Stimulated activated CD4-positive, alpha-beta T cell treated with anti-CD3 and anti-CD28 coated beads, Interleukin-1b, Interleukin-23, amount 100 ng/mL, for 4 hours (primary cell): ENCODE measurements around the gene CTDSP1.

Experiments
- DNase-seq, 2 donors: peaks; one replicate each; pipeline ENCODE4 v3.0.0-alpha.2; 2020; ENCODE audit warnings: low read depth in 2 of 2

The CTDSP1 gene

DNA sequence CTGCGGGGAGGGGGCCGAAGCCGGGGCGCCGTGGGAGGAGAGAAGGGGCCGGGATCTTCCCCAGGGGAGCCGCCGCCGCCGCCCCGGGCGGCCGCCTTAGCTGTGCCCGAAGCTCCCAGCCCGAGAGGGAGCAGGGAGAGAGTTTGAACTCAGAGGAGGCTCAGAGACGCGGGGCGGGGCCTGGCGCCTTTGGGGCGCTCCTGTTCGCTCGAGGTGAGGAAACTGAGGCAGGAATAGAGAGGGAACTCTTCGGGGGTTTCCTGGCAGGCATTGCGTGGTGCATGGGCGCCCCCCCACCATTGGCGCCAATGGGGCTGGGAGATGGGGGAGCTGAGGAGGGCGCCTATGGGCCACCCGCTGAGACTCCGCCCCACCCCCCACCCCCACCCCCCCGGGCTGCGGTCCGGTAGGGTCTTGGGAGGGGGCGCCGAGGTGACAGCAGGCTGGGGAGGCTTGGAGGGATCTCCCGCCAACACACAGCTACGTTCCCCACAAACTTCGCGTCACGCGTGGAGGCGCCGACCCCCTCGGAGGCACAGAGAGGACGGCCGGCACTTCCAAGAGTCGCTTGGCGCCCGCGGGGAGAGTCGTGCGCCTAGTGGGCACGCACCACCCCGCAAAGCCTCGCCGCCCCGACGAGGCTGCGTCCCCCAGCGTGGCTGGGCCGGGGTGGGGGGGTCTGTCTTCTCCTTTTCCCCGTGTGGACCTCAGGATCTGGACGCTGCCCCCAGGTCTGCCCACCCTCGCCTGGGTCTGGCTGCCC is 680 bp downstream of the CTDSP1 start:
- peak in 1 of 2 donors; percentile 39 for DNase-seq

DNA sequence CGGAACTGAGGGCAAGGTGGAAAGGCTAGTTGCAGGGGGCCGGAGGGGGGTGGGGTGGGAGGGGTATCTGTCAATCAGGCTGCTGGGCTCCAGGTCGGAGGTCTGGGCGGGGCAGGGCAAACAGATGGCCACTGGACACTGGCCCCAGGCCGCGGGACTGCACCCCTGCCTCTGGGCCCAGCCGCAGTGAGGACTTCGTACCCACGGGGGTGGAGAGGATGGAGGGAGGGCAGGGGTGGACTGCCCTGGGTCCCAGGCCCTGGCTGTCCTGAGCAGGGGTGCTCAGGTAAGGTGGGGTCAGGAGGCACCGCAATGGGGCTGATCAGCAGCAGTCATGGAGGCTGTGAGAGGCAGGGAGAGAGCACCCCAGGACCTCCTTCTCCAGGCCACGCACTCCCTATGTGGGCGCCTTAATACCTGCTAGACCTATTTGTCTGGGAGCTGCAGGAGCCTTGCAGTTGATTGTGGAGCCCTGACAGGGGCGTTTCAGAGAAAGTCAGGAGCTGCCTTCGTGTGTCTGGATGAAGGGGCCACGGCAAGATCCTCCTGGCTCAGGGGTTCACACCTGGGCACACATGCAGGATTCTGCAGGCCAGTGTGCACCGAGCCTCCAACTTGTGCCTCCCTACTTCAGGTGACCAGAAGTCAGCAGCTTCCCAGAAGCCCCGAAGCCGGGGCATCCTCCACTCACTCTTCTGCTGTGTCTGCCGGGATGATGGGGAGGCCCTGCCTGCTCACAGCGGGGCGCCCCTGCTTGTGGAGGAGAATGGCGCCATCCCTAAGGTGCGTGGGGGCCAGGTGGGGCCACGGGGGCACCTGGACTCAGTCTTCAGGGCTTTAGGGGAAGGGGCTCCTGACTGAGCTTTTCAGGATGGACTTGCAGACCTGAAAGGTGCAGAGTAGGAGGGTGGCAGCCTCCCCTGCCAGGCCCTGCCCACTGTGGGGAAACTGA is 1.5 kb downstream of the CTDSP1 start:
- no peak for DNase-seq

DNA sequence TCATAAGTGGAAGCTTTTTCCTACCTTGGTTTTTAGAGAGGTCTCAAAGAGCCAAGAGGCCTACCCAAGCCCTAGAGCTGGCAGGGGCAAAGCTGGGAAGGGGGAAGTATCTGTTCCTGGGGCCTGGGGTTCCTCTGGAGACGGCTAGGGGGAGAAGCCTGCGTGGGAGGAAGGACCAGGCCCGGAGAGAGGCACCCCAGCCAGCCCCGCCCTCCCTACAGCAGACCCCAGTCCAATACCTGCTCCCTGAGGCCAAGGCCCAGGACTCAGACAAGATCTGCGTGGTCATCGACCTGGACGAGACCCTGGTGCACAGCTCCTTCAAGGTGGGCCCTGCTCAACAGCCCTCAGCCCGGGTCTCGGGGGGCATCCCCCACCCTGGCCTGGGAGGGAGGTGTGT is 2.2 kb downstream of the CTDSP1 start:
- DNase-seq = no peak

DNA sequence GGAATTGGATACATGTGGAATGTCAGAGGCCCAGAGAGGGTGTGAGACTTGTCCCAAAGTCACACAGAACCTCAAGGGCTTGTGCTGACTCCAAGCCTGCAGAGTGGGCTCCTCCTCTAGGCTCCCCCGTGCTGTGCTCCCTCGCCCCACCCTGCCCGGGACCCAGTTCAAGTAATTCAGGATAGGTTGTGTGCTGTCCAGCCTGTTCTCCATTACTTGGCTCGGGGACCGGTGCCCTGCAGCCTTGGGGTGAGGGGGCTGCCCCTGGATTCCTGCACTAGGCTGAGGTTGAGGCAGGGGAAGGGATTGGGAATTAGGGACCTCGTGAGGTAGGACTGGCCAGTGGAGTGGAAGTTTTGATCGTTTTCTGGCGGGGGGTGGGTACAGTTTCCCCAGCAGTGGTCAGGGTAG is 2.8 kb downstream of the CTDSP1 start:
- DNase-seq = no peak

DNA sequence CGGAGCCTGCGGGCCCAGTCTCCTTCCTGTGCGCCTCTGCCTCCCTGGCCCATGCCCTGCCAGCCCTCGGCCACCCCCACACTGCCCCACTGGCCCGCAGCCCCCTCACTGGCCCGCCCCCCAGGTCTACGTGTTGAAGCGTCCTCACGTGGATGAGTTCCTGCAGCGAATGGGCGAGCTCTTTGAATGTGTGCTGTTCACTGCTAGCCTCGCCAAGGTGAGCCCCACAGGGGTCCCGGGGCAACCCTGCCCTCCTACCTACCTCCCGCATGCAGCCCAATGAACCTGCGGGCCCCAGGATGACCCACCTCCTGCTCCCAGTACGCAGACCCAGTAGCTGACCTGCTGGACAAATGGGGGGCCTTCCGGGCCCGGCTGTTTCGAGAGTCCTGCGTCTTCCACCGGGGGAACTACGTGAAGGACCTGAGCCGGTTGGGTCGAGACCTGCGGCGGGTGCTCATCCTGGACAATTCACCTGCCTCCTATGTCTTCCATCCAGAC is 3.3 kb downstream of the CTDSP1 start:
- DNase-seq = no peak

DNA sequence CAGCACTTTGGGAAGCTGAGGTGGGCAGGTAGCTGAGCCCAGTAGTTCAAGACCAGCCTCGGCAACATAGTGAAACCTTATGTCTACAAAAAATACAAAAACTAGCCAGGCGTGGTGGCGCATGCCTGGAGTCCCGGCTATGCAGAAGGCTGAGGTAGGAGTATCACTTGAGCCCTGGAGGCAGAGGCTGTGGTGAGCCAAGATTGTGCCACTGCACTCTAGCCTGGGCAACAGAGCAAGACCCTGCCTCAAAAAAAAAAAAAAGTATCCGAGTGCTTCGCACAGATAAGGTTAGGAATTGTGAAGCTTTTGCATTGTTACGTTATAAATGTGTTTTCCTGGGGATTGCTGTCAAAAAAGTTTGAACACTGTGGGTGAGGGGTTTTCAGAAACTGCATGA is 4.1 kb downstream of the CTDSP1 start:
- no peak for DNase-seq

DNA sequence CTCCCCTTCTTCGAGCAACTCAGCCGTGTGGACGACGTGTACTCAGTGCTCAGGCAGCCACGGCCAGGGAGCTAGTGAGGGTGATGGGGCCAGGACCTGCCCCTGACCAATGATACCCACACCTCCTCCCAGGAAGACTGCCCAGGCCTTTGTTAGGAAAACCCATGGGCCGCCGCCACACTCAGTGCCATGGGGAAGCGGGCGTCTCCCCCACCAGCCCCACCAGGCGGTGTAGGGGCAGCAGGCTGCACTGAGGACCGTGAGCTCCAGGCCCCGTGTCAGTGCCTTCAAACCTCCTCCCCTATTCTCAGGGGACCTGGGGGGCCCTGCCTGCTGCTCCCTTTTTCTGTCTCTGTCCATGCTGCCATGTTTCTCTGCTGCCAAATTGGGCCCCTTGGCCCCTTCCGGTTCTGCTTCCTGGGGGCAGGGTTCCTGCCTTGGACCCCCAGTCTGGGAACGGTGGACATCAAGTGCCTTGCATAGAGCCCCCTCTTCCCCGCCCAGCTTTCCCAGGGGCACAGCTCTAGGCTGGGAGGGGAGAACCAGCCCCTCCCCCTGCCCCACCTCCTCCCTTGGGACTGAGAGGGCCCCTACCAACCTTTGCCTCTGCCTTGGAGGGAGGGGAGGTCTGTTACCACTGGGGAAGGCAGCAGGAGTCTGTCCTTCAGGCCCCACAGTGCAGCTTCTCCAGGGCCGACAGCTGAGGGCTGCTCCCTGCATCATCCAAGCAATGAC is 4.8 kb downstream of the CTDSP1 start:
- no peak for DNase-seq

DNA sequence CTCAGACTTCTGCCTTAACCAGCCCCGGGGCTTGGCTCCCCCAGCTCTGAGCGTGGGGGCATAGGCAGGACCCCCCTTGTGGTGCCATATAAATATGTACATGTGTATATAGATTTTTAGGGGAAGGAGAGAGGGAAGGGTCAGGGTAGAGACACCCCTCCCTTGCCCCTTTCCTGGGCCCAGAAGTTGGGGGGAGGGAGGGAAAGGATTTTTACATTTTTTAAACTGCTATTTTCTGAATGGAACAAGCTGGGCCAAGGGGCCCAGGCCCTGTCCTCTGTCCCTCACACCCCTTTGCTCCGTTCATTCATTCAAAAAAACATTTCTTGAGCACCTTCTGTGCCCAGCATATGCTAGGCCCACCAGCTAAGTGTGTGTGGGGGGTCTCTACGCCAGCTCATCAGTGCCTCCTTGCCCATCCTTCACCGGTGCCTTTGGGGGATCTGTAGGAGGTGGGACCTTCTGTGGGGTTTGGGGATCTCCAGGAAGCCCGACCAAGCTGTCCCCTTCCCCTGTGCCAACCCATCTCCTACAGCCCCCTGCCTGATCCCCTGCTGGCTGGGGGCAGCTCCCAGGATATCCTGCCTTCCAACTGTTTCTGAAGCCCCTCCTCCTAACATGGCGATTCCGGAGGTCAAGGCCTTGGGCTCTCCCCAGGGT is 5.5 kb downstream of the CTDSP1 start:
- DNase-seq = no peak

DNA sequence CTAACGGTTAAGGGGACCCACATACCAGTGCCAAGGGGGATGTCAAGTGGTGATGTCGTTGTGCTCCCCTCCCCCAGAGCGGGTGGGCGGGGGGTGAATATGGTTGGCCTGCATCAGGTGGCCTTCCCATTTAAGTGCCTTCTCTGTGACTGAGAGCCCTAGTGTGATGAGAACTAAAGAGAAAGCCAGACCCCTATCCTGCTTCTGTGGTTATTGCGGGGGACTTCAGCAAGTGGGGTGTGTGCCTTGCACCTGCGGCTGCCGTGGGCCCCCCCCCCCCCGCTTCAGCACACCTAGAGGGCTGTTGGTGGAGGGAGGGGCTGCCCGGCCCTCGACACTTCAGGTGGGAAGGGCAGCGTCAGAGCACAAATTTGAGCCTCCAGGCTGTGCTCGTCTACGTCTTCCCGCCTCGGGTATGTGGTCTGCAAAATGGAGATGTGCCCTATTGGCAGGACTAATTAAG is 6.1 kb downstream of the CTDSP1 start:
- no peak for DNase-seq

DNA sequence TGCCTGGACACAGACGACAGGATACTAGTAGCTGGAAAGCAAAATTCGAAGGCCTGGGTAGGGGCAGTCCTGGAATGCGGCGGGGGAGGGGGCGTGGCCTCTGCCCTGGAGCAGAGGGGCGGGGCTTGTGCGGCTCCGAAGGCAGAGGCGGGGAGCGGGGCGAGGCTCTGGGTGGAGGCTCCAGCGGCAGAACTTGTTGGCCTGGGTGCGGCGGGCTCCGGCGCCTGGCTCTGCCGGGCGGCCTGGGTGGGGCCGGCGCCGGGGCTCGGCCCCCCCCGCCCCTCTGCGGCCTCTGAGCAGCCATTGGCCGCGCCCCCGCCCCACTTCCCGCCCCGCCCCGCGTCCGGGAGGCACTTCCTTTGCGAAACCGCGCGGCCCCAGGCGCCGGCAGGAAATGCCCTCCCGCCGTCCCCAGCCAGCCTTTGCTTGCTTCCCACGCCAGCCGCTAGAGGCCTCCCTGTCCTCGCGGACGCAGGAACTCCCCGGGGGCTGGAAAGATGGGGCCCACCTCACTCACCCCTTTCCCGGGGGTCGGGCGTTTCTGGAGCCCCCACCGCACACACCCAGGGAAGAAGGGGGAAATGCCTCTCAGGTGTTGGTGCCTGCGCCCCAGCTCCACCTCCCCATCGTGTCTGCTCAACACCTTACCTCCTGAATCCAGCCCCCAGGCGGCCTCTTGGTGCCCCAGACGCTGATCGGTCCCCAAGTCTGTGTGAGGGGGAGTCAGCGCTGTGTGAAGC is 6.7 kb downstream of the CTDSP1 start:
- peak; percentile 77 to 93 for DNase-seq

DNA sequence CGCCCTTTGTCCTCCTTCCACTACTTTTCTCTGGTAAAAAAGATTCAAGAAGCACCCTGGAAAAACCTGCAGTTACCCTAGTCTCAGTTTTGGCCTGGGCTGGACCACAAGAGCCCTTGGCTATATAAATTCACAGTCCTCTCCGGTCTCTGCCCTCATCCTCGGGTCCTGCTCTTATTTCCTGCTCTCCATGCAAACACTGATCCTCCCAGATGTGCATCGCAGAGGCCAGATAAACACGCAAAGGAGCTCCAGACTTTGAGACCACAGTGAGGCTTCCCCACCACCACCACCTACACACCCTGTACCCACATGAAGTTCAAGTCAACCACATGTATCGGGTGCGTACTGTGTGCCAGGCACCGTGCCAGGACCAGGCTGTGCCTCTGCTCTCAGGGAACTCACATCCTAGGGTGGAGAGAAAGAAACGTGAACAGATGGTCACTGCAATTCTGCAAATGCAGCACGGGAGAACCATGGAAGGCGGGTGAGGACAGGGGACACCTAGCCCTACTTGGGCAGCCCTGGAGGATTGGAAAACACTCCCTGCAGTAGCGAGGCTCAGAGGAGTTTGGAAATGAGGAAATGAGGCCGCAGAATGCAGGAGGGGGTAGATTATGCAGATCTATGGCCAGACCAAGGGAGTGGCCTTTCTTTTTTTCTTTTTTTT is 7.4 kb downstream of the CTDSP1 start:
- DNase-seq = peak in 1 of 2 donors; percentile 39

DNA sequence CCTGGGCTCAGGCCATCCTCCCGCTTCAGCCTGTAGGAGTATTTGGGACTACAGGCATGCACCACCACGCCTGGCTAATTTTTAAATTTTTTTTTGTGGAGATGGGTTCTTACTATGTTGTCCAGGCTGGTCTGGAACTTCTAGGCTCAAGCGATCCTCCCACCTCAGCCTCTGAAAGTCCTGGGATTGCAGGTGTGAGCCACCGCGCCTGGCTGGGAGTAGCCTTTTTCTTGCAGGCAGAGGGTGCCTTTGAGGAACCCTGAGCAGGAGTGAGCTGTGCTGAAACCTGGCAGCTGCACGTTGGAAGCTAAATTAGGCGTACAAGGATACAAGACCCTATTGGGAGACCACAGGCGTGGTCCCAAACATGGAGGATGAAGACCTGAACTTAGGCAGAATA is 8.0 kb downstream of the CTDSP1 start:
- no peak for DNase-seq

DNA sequence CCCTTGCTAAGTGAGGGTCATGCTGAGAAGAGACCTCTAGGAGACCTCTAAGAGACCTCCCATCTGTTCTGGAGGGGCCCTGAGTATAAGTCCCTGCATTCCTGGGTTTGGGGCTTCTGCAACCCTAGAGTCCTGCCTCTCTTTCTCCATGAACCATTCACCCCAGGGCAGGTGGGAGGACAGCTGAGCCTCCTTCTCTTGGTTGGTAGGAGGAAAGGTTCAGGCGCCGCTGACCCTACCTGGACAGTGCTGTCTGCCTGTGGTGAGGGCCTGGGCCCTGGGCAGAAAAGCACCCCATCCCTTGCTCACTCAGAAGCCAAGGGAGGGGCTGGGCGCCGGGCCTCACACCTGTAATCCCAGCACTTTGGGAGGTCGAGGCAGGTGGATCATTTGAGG is 18.7 kb downstream of the CTDSP1 start:
- DNase-seq = no peak

DNA sequence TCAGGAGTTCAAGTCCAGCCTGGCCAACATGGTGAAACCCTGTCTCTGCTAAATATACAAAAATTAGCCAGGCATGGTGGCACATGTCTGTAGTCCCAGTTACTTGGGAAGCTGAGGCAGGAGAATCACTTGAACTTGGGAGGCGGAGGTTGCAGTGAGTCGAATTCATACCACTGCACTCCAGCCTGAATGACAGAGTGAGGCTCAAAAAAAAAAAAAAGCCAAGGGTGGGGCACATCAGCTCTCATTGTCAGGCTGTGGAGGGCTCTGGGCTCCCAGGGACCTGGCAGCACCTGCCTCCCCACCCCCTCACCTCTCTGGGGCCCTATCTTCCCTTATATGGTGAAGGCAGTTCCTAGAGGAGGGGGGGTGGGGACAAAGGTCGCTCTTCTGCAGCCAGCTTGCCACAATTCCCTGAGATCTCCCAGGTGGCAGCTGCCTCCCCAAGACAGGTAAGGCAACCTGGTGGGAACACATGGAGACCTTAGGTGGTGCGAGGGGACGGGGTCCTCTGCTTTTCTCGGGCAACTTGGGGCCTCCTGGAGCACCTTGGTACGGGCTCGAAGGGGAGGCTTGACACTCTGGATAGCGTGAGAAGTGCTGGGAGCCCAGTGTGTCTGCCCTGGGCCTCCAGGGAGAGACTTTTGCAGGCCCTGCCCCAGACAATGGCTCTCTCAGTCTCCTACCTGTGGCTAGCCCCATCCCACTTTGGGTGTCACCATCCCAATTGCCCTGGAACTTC is 19.2 kb downstream of the CTDSP1 start, which contains the start of gene VIL1:
VIL1 (plus strand) TSS at position 407 of the 742 bp plus-strand sequence. CDS start 4,656 bp downstream, outside the sequence.
- no peak for DNase-seq

DNA sequence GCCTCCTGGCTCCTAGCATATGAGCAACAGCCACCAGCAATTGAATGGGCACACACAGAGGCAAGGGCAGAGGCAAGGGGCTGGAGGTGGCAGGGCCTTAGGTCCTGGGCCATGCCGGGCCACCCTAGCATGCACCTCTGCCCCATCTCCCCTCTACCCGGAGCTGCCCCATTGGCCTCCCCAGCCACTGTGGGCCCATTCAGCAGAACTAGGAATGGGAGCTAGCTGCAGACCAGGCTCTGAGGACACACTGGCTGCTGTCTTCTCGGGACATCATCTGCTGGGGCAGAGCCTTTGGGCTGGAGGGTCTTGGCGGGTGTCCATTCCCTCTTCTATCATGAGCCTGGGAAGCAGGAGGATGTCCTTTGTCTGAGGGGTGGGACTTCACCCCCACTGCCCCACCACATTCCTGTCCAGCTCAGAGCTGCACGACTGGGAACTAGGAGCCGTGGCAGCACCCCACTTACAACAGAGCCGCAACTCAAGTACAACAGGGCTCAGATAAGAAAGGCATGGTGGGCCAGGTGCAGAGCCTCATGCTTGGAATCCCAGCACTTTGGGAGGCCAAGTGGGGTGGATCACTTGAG is 20.1 kb downstream of the CTDSP1 start:
- no peak for DNase-seq

DNA sequence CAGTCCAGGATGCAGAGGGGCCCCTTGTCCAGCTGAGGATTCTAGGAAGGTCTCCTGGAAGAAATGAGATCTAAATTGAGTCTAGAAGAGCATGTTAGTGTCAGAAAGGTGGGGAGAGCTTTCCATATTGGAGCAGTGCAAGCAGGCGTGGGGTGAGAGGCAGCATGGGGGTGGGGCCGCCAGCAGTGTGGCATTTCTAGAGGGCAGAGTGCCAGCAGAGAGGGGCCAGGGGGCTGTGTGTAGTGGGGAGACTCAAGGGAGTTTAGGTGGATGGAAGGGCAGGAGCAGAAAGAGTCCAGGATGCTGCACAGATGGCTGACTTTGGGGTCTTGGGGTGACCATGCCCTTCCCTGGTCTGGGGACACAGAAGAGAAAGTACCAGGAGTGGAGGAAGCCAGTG is 21.4 kb downstream of the CTDSP1 start:
- DNase-seq = no peak

DNA sequence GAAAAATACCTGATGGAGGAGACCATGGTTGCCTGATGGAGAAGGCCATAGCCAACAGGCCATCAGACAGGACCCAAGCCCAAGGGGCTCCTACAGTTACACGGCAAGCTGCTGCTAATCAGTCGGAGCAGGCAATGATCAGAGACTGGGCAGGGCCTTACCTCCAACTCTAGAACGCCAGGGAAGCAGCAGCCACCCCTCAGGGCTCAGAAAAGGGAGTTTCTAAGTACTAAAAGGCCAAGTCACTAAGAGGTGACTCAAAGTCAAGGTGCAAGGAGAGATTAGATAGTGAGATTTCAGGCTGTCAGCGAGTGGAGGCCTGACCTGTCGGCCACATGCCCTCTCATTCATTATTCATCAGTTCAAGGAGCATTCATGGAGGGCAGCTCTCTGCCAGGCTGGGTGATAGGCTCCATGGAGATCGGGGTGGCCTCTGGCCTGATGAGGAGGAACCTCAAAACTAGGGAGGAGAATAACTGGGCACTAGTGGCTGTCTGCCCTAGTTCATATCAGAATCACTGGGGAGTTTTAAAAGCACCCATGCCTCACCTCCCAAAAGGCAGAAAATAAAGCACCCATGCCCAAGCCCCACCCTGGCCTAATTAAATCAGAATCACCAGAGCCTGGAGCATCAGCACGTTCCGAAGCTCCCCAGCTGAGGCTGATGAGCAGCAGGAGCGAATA is 22.9 kb downstream of the CTDSP1 start:
- DNase-seq = no peak

DNA sequence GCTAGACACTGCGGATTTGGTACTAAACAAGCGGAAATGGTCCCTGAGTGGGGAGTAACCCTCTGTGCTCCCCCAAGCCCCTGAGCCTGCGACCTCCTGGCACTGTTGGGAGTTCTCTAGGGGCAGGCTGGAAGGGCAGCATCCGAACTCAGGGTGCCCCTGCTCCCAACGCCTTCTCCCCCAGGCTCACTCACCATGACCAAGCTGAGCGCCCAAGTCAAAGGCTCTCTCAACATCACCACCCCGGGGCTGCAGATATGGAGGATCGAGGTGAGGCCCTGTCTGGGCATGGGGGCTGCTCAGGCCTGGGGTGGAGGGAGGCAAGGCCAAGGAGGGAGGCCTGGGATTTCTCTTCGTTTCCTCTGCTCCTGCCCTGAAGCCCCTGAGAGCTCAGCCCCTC is 23.9 kb downstream of the CTDSP1 start:
- no peak for DNase-seq
